Measurements from ENCODE around the gene ARRB1.
"Not testable (repeated sequence)": the region's sequence is repeated elsewhere in the genome, so short reads cannot be mapped to it uniquely, and the experiment has no call there.

The ARRB1 gene

DNA sequence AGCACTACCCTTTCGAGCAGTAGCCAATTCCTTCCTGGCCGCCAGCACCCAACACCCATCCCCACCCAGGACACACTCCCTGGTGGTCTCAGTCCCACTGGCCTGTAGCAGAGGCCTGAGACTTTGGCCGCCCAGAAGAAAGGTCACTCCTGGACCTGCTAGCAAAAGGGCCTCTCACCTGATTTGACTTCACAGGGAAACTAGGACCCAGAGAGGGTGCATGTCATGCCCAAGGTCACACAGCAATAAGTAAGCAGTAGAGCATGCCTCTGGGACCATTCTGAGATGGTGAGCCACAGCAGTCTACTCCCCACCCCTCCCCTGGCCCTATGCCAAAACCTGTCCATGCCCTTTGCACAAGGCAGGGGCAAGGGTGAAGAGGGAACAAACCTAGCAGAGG lies 7.3 kb downstream of the ARRB1 start:
- DNase-seq (ENCODE audit: low read depth in 2 of 2) = no peak

- no peak for DNase-seq (ENCODE audit: low read depth in 2 of 2)
Observed at GRCh38 chr11:75342966-75343870, 8.2 kb downstream of the ARRB1 start.

DNA sequence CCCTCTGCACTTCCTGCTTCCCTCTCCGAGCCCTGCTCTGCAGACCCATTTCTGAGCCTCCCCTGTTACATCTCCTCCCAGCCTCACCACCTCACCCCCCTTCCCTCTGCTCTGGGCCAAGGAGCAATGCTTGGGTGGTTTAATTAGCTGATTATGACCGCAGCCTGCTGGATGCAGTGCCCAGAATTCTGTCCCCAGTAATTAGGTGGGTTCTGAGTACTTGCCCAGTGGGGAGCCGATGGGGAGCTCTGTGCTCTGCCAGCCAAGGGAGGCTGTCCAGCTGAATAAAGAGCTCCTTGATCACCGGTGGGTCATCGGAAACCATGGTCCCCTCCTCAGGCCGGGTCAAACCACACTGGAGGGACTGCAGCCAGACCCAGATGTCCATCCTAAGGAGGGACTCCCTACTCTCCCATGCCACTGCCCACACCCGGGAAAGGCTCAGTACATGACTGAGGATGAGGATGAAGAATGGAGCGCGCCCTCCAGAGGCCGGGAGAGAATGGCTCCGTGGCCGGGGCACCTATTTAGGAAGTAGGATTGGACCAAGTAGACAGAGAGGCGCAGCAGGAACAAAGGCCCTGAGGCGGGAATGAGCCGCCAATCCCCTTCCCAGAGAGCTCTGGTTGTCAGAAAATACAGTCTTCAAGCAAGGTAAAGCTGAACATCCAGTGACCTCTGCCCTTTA lies 9.1 kb downstream of the ARRB1 start:
- no peak for DNase-seq (ENCODE audit: low read depth in 2 of 2)

DNA sequence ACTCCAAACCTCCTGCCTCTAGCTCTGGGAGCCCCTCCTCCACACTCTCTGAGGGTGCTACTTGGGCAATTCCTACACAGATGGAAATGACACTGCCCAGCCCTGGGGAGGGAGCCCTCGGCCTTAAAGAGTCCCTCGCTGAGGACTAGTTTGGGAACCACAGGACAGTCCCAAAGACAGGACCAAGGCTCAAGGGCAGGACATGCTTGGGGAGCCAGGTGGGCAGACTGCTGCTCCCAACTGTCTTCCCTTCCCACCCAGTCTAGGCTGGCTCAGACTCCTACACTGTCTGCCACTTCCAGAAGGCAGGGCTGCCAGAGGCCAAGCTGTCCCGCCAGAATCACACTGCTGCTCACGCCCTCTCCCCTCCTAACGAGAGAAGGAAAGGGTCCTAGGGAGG lies 9.8 kb downstream of the ARRB1 start:
- no peak for DNase-seq (ENCODE audit: low read depth in 2 of 2)

DNA sequence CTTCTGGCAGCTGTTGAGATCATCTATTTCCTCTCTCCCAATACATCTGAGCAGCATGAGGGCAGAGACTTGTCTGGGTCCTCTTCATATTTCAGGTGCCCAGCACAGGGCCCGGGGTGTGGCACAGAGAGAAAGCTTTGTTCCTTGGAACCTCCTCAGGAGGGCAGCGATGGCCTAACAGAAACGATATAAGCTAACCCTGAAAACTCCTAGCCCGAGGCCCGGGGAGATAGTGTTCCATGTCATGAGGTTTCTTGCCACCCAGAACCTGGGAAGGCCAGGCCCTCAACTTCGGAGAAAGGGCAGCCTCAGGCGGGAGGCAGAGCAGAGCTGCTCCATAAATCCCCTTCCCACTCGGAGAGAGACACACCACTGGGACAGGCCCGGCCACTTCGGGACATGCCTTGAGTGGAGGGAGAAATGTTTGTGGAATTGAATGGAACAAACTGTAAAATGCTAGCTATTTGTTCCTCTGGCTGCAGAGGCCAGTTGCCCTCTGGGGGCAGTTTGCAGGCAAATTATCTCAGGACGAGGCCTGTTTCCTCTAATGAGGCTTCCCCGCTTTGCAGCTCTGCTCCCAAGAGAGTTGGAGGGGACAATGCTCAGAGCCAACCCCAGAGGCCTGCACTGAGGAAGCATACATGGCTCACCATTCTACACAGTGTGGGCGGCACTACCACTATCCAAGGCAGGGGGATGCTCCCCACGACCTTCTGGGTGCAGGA lies 11.6 kb downstream of the ARRB1 start:
- DNase-seq (ENCODE audit: low read depth in 2 of 2) = no peak

- DNase-seq (ENCODE audit: low read depth in 2 of 2) = no peak
Observed at GRCh38 chr11:75338516-75339208, 12.8 kb downstream of the ARRB1 start.

GRCh38 chr11:75337195-75337654 lies 14.2 kb downstream of the ARRB1 start:
- DNase-seq (ENCODE audit: low read depth in 2 of 2) = no peak

DNA sequence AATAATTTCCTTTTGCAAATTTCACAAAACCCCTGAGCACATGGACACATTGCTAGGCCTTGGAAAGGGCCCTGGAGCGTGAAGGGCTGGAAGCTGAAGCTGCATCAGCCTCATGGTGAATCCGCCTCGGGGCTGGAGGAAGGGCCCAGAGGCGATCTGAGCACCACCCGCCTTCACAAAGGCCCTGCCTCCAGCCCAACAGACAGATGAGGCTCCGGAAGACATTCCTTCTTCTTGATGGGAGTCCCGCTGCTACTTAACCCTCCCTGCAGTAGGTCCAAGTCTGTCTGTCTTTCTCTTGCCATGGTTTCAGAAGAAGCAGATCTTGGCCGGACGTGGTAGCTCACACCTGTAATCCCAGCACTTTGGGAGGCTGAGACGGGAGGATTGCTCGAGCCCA lies 16.5 kb downstream of the ARRB1 start:
- DNase-seq (ENCODE audit: low read depth in 2 of 2) = no peak

GRCh38 chr11:75334402-75334891 lies 17.0 kb downstream of the ARRB1 start:
- DNase-seq (ENCODE audit: low read depth in 2 of 2) = no peak

DNA sequence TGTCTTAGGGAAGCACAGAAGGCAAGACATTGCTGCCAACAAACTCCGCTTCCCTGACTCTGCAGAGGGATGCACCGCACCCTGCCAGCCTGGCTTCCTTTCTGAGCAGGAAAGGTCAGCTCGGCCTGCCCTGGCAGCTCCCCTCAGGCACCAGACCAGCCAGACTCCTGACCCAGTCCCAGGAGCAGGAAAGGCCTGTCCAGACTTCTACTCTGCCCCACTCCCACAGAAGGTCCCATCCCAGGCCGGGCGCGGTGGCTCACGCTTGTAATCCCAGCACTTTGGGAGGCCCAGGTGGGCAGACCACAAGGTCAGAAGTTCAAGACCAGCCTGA lies 17.7 kb downstream of the ARRB1 start:
- DNase-seq (ENCODE audit: low read depth in 2 of 2) = no peak

DNA sequence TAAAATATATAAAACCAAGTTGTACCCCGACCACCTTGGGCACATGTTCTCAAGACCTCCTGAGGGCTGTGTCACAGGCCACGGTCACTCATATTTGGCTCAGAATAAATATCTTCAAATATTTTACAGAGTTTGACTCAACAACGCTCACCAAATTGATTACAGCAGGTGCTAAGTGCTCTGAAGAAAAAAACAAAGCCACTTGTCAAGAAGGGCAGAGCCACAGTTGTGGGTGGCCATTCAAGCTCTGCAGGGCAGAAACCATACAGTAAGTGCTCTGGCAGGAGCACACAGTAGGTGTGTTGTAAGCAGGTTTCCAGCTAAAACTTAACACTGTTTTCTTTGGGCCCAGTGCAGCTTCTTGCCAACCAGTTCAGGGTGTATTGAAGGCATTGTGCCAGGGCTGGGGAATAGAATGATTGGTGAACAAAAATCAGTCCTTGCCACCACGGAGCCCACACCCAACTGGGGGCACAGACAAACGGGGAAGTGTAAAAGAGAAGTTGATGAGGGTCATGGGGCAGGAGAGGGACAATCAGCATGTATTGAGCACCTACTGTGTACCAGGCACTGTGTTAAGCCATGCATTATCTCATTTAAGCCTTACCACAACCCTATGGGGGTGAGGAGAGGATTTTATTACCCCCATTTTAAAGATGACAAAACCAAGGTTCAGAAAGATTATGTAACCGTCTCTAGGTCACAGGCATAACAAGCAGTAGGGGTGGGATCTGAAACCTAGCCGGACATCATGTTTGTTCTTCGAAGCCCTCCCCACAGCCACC lies 18.2 kb downstream of the ARRB1 start:
- no peak for DNase-seq (ENCODE audit: low read depth in 2 of 2)

DNA sequence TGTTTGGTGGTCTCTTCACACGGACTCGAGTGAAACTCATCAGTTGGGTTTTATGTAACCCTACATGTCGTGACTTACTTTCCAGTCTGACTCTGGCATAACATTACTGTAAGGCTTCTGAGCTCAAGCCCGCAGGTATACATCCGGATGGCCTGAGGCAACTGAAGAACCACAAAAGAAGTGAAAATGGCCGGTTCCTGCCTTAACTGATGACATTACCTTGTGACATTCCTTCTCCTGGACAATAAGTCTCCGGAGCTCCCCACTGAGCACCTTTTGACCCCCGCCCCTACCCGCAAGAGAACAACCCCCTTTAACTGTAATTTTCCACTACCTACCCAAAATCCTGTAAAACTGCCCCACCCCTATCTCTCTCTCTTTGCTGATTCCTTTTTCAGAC lies 19.7 kb downstream of the ARRB1 start:
- not testable (repeated sequence) for DNase-seq (ENCODE audit: low read depth in 2 of 2)

DNA sequence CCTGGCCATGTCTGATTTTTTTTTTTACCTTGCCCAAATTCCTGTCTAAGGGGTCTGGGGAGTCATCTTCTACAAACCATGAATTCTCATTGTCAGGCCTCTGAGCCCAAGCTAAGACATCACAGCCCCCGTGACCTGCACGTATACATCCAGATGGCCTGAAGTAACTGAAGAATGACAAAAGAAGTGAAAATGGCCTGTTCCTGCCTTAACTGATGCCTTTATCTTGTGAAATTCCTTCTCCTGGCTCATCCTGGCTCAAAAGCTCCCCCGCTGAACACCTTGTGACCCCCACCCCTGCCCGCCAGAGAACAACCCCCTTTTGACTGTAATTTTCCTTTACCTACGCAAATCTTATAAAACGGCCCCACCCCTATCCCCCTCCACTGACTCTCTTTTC lies 20.2 kb downstream of the ARRB1 start:
- not testable (repeated sequence) for DNase-seq (ENCODE audit: low read depth in 2 of 2)

- DNase-seq (ENCODE audit: low read depth in 2 of 2) = not testable (repeated sequence)
Observed at GRCh38 chr11:75330886-75331285, 20.6 kb downstream of the ARRB1 start.

GRCh38 chr11:75330291-75330690 lies 21.2 kb downstream of the ARRB1 start:
- no peak for DNase-seq (ENCODE audit: low read depth in 2 of 2)

DNA sequence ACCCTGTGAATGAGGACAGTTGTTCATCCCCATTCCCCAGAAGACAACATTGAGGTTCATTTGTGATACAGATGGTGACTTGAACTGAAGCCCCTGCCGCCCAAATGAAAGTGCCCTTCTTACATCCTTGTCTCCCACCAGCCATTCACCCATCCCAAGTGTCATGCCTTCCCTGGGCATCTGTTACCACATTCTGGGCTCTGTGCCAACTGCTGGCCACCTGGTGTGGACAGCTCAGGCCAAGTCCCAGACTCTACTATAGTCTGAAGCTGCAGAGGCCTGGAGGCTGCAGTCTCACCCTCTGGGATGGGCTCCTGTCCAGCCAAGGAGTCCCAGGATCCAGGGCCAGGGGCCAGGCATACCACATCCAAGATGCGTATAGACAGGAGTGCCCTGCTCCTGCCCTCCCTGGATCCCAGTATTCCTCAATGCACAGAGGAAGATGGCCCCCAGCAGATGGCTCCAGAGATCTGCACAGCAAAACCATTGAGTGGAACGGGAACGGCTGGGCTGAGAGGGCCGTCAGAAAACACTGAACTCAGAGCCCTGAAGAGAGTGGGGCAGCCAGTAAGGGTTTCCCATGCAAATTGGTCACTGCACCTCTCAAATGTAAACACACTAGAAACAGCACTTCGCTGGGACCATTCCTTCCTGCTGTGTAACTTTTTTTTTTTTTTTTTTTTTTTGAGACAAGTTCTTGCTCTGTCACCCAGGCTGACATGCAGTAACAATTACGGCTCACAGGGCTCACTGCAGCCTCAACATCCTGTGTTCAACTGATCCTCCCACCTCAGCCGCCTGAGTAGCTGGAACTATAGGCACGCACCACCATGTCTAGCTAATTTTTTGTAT lies 22.8 kb downstream of the ARRB1 start:
- DNase-seq (ENCODE audit: low read depth in 2 of 2) = no peak

GRCh38 chr11:75326439-75326810 lies 25.0 kb downstream of the ARRB1 start:
- no peak for DNase-seq (ENCODE audit: low read depth in 2 of 2)

DNA sequence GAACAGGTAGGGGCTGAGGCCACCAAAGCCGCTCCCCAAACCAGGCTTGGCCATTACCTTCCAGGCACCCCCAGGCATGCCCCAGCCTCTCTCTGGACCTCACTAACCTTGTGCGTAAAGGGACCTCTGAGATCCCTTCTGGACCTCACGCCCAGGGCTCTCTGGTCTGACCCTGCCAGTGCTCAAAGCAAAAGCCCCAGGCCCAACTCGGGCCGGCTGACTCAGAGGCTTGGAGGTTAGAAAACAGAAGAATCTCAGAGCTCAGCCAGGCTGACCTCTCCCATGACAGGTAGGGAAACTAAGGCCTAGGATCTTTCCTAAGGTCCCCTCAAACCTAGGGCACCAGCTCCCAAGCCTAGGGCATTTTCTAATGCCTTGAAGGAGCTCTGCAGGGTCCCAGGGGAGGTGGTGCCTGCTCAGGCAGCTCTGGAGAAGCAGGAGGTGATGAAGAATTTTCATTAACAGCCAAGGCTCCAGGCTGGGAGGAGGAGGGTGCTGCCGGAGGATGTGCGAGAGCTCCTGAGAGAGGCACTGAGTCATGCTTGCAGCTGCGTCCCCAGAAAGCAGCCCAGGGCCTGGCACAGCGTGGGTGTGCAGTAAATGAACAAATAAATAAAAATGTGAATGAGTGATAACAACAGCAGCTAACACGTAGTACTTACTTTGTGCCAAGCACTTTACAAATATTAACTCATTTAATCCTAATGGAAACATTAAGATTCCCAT lies 25.6 kb downstream of the ARRB1 start:
- peak; percentile 35 to 47 for DNase-seq (ENCODE audit: low read depth in 2 of 2)

- DNase-seq (ENCODE audit: low read depth in 2 of 2) = no peak
Observed at GRCh38 chr11:75324740-75325139, 26.7 kb downstream of the ARRB1 start.

Data from activated CD4-positive, alpha-beta T cell treated with anti-CD3 and anti-CD28 coated beads for 24 hours (primary cell).